ENCODE data around the gene SERPINA3. TPM values are rescaled to one million over a fixed set of nuclear protein-coding genes. Genes with fewer than 3 reads are reported as not detected.
"Not testable (repeated sequence)": the region's sequence is repeated elsewhere in the genome, so short reads cannot be mapped to it uniquely, and the experiment has no call there.

SERPINA3 gene
- total RNA-seq, 1 experiment from 2014 or later: 3.5 TPM

DNA sequence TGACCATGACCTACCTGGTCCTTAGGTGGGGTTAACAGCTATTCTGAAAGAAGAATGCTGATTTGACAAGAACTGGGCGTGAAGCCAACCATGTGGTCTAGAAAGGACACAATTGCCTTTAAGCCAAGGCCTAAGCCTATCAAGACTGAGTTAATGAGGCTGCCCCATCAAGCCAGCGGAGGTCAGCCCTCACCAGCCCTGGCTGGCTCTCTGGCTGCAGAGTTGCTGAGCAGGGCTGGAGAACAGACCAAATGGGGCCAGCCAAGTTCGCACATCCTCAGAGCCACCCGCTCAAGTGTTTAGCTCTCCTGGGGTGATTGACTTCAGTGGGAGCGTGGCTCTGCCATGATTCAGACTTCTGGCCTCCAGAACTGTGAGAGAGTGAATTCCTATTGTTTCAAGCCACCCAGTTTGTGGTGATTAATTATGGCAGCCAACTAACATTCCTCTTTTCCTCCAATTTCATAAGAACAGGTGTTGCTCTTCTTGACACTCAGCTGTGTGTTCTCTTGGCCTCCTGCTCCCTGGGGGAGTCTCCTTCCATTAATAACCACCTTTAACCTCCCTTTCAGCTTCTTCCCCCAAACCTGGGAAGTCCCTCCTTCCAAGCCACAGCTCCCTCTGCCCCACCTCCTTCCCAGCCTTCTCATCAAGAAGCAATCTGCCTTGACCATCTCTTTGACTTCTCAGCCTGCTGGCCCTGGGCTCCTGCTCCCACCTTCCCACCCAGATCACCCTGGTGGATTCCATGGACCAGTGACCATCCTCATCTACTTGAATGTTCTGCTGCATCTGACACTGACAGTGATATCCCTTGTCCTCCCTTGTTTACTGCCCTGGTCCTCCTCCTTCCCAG is 36.2 kb upstream of the SERPINA3 start:
- no peak for ATAC-seq
- ChIA-PET POLR2A (no interaction called here), CTCF (no interaction called here)
- Mint-ChIP-seq H3K27me3 (ENCODE audit: low read depth) (peaks cover 8% of the 10 kb centered on the region), H3K36me3 (no peaks in the 10 kb centered on the region), H3K9me3 (peaks cover 15% of the 10 kb centered on the region), H3K4me3 (no peak overlapping the region), H3K27ac (no peak overlapping the region), H3K4me1 (peaks cover 2% of the 10 kb centered on the region; the same call in 1 of the 2 replicates)
- TF ChIP-seq, protein P1, sequence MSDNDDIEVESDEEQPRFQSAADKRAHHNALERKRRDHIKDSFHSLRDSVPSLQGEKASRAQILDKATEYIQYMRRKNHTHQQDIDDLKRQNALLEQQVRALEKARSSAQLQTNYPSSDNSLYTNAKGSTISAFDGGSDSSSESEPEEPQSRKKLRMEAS (CRISPR knock-in tag; IDR thresholded peaks at IDR 0.05): no peak
- no peak for TF ChIP-seq ZNF425 (CRISPR knock-in tag; conservative IDR thresholded peaks at IDR 0.05)
- TF ChIP-seq RORB (CRISPR knock-in tag; IDR thresholded peaks at IDR 0.05): no peak
- no peak for TF ChIP-seq PRDM15 (CRISPR knock-in tag; IDR thresholded peaks at IDR 0.05)
- TF ChIP-seq ZNF263 (CRISPR knock-in tag; IDR thresholded peaks at IDR 0.05; ENCODE audit: low read depth): no peak
- no peak for TF ChIP-seq KAT7 (CRISPR knock-in tag; IDR thresholded peaks at IDR 0.05; ENCODE audit: borderline replicate concordance)
- no peak for TF ChIP-seq IRF2 (CRISPR knock-in tag; IDR thresholded peaks at IDR 0.05; ENCODE audit: borderline replicate concordance, low read depth)
- TF ChIP-seq RELA (CRISPR knock-in tag; IDR thresholded peaks at IDR 0.05; ENCODE audit: borderline replicate concordance): no peak
- TF ChIP-seq ATF3 (CRISPR knock-in tag; conservative IDR thresholded peaks at IDR 0.05): no peak
- no peak for TF ChIP-seq GRHL2 (CRISPR knock-in tag; IDR thresholded peaks at IDR 0.05; ENCODE audit: insufficient replicate concordance, severe bottlenecking)
- TF ChIP-seq SMAD3 (CRISPR knock-in tag; IDR thresholded peaks at IDR 0.05; ENCODE audit: borderline replicate concordance): no peak
- no peak for TF ChIP-seq NFATC4 (CRISPR knock-in tag; IDR thresholded peaks at IDR 0.05)
- TF ChIP-seq ETV6 (CRISPR knock-in tag; IDR thresholded peaks at IDR 0.05): no peak
- no peak for TF ChIP-seq CTCF (IDR thresholded peaks at IDR 0.05)
- TF ChIP-seq TCF7 (CRISPR knock-in tag; IDR thresholded peaks at IDR 0.05; ENCODE audit: low read depth): no peak
- TF ChIP-seq ATF1 (CRISPR knock-in tag; IDR thresholded peaks at IDR 0.05): no peak
- DNase-seq (ENCODE audit: low spot score): no peak

GRCh38 chr14:94577472-94577871 is 34.7 kb upstream of the SERPINA3 start:
- CTCF ChIA-PET; ATAC-seq; H3K27ac Mint-ChIP-seq; H3K4me1 Mint-ChIP-seq; H3K4me3 Mint-ChIP-seq; H3K27me3 Mint-ChIP-seq (ENCODE audit: low read depth); DNase-seq (ENCODE audit: low spot score); POLR2A ChIA-PET; H3K36me3 Mint-ChIP-seq: not testable (repeated sequence)
- peaks cover 15% of the 10 kb centered on the region for H3K9me3 Mint-ChIP-seq
